ENCODE measurements around the gene ZNF638. TPM values are rescaled to one million over a fixed set of nuclear protein-coding genes. Genes with fewer than 3 reads are reported as not detected.

Gene ZNF638
- polyA plus RNA-seq, 4 donors: 51.1 to 130 (median 80.4) TPM

DNA sequence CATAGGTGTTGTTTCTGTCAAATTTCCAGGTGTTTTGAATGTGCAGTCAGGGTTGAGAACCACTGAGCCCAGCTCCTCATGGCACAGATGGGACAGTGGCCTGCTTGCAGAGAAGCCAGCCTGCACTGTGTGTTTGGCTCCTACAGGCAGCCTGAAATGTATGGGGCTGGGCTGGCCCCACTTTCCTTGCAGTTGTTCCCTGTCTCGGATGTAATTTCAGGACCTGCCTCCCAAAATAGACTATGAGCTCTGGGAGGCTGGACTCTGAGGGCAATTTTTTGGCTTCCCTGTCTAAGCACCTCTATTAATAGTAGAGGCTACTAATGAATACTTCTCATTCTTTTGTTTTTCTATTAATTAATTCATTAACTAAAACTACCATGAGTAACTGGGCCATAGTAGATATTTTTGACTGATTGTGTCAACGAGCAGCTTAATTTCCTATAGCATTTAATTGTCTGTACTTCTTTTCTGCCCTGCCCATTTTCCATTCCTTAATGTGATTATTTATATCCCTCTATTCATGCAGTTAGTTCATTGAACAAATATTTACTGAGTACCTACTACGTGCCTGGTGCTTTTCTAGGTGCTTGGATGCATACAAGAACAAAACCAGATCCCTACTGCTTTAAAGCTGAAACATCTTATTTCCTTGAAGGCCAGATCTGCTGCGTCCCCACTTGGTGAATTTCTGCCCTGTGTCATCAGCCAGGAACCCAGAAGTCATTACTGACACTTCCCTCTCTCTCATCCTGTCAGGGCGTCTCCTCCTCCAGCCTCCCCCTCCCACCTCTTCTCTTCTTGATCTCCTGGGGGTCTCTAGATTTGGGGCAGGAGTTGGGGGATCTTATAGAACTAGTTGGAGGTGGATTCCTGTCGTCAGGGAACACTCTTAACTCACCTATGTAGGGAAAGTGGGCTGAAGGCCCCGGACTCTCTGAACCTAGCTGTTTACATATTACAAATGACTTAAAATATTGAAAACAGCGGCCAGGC is 138.1 kb downstream of the ZNF638 start:
- Histone ChIP-seq H3K36me3 (ENCODE audit: control insufficient read depth in 3 of 3, insufficient read depth in 2 of 3, low read depth in 1 of 3, low read length in 3 of 3) (no peaks in the 10 kb centered on the region), H3K27me3 (ENCODE audit: control insufficient read depth in 3 of 3, insufficient read depth in 3 of 3, low read length in 3 of 3) (peaks cover 5 to 57% (median 6%) of the 10 kb centered on the region in 3 donors), H3K4me3 (ENCODE audit: low read depth in 1 of 3, low read length in 3 of 3) (no peak overlapping the region), H3K9me3 (ENCODE audit: control insufficient read depth in 2 of 2, insufficient read depth in 1 of 2, low read depth in 1 of 2, low read length in 1 of 2) (no peaks in the 10 kb centered on the region), H3K27ac (ENCODE audit: low read depth in 1 of 3, low read length in 2 of 3) (no peak overlapping the region), H3K4me1 (ENCODE audit: control insufficient read depth in 3 of 3, insufficient read depth in 2 of 3, low read depth in 1 of 3, low read length in 2 of 3) (no peaks in the 10 kb centered on the region)
- no peak for DNase-seq
- 62 to 71% (median 68%) methylated on average over 8 of the region's 8 CpGs for WGBS, 3 donors
- no peak for FAIRE-seq

DNA sequence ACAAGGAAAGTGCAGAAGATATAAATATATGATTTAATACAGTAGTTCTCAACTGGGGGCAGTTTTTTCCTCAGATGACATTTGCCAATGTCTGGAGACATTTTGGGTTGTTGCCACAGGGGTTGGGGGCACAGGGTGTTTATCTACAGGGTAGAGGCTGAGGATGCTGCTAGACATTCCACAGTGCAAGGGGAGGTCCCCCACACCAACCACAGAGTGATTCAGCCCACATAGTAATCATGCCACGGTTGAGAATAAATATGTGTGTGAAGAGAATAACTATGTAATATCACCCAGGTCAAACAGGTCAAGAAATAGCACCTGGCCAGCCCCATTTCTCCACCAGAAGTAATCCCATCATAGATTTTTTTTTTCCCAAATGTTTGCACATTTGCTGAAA is 139.7 kb downstream of the ZNF638 start:
- no peak overlapping the region for H3K27ac ChIP-seq (ENCODE audit: low read depth in 1 of 3, low read length in 2 of 3)
- H3K27me3 ChIP-seq (ENCODE audit: control insufficient read depth in 3 of 3, insufficient read depth in 3 of 3, low read length in 3 of 3): peaks cover 0 to 41% (median 2%) of the 10 kb centered on the region in 3 donors
- H3K36me3 ChIP-seq (ENCODE audit: control insufficient read depth in 3 of 3, insufficient read depth in 2 of 3, low read depth in 1 of 3, low read length in 3 of 3): no peaks in the 10 kb centered on the region
- no peaks in the 10 kb centered on the region for H3K4me1 ChIP-seq (ENCODE audit: control insufficient read depth in 3 of 3, insufficient read depth in 2 of 3, low read depth in 1 of 3, low read length in 2 of 3)
- DNase-seq (no peak), FAIRE-seq (no peak)
- WGBS, 3 donors: 43 to 57% (median 54%) methylated on average over 1 of the region's 1 CpG
- H3K4me3 ChIP-seq (ENCODE audit: low read depth in 1 of 3, low read length in 3 of 3): no peak overlapping the region
- H3K9me3 ChIP-seq (ENCODE audit: control insufficient read depth in 2 of 2, insufficient read depth in 1 of 2, low read depth in 1 of 2, low read length in 1 of 2): no peaks in the 10 kb centered on the region

- H3K9me3 ChIP-seq (ENCODE audit: control insufficient read depth in 2 of 2, insufficient read depth in 1 of 2, low read depth in 1 of 2, low read length in 1 of 2): no peaks in the 10 kb centered on the region
- no peak overlapping the region for H3K27ac ChIP-seq (ENCODE audit: low read depth in 1 of 3, low read length in 2 of 3)
- no peaks in the 10 kb centered on the region for H3K4me1 ChIP-seq (ENCODE audit: control insufficient read depth in 3 of 3, insufficient read depth in 2 of 3, low read depth in 1 of 3, low read length in 2 of 3)
- 35 to 58% (median 58%) methylated on average over 2 of the region's 2 CpGs for WGBS, 3 donors
- peaks cover 0 to 36% (median 0%) of the 10 kb centered on the region in 3 donors for H3K27me3 ChIP-seq (ENCODE audit: control insufficient read depth in 3 of 3, insufficient read depth in 3 of 3, low read length in 3 of 3)
- no peaks in the 10 kb centered on the region for H3K36me3 ChIP-seq (ENCODE audit: control insufficient read depth in 3 of 3, insufficient read depth in 2 of 3, low read depth in 1 of 3, low read length in 3 of 3)
- no peak overlapping the region for H3K4me3 ChIP-seq (ENCODE audit: low read depth in 1 of 3, low read length in 3 of 3)
- DNase-seq: no peak
- FAIRE-seq: no peak
Observed at GRCh38 chr2:71472019-71472418, 140.4 kb downstream of the ZNF638 start.

DNA sequence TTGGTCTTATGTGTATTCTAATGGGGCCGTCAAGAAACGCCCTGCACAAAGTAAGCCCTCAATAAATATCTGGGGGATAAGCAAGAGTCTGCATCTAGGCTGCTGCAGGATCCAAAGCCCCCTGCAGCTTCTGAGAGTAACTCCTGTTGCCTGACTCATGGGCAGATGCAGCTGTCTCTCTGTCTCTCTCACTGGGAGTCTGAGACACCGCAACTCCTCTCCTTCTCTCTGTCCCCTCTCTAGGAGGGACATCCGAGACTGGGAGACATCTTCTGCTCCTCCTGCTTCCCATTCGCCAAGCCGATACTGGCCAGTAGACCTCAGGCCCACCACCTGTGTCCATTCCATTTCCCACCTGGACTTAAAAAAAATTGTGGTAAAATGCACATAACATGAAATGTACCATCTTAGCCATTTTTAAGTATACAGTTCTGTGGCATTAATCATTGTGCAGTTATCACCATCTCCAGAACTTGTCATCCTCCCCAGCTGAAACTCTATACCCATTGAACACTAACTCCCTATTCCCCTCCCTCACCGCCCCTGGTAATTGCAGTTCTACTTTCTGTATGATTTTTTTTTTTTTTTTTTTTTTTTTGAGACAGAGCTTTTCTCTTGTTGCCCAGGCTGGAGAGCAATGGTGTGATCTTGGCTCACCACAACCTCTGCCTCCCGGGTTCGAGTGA is 141.9 kb downstream of the ZNF638 start:
- Histone ChIP-seq H3K9me3 (ENCODE audit: control insufficient read depth in 2 of 2, insufficient read depth in 1 of 2, low read depth in 1 of 2, low read length in 1 of 2) (no peaks in the 10 kb centered on the region), H3K4me3 (ENCODE audit: low read depth in 1 of 3, low read length in 3 of 3) (no peak overlapping the region), H3K4me1 (ENCODE audit: control insufficient read depth in 3 of 3, insufficient read depth in 2 of 3, low read depth in 1 of 3, low read length in 2 of 3) (no peaks in the 10 kb centered on the region), H3K27me3 (ENCODE audit: control insufficient read depth in 3 of 3, insufficient read depth in 3 of 3, low read length in 3 of 3) (peaks cover 0 to 21% (median 0%) of the 10 kb centered on the region in 3 donors), H3K27ac (ENCODE audit: low read depth in 1 of 3, low read length in 2 of 3) (no peak overlapping the region), H3K36me3 (ENCODE audit: control insufficient read depth in 3 of 3, insufficient read depth in 2 of 3, low read depth in 1 of 3, low read length in 3 of 3) (no peaks in the 10 kb centered on the region)
- FAIRE-seq: no peak
- no peak for DNase-seq
- 88 to 92% (median 89%) methylated on average over 9 of the region's 9 CpGs for WGBS, 3 donors

DNA sequence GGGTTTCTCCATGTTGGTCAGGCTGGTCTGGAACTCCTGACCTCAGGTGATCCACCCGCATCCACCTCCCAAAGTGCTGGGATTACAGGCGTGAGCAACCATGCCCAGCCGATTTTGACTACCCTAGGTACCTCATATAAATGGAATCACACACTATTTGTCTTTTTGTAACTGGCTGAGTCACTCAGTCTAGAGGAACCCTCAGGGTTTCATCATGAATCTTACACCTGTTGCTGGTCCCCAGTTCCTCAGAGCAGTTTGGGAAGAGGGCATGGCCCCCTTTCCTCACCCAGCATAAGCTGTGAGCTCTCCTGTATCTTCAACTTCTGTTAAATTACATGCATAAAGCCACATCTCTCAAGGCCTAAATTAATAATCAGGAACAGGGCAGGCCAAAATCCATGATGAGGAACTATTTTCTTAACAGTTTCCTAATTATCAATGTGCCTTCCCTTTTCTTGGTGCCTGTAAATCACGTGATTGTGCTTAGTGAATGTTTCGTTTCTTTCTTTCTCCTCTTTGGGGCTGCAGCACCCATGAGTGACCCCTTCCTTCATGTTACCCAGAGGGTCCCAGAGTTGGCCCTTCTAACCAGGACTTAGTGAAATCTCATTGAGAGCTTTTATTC is 142.6 kb downstream of the ZNF638 start:
- 85 to 89% (median 85%) methylated on average over 5 of the region's 5 CpGs for WGBS, 3 donors
- Histone ChIP-seq H3K4me3 (ENCODE audit: low read depth in 1 of 3, low read length in 3 of 3) (no peak overlapping the region), H3K9me3 (ENCODE audit: control insufficient read depth in 2 of 2, insufficient read depth in 1 of 2, low read depth in 1 of 2, low read length in 1 of 2) (no peaks in the 10 kb centered on the region), H3K27me3 (ENCODE audit: control insufficient read depth in 3 of 3, insufficient read depth in 3 of 3, low read length in 3 of 3) (peaks cover 0 to 14% (median 0%) of the 10 kb centered on the region in 3 donors), H3K27ac (ENCODE audit: low read depth in 1 of 3, low read length in 2 of 3) (peak overlapping the region in 1 of 3 donors; percentile 26), H3K36me3 (ENCODE audit: control insufficient read depth in 3 of 3, insufficient read depth in 2 of 3, low read depth in 1 of 3, low read length in 3 of 3) (no peaks in the 10 kb centered on the region), H3K4me1 (ENCODE audit: control insufficient read depth in 3 of 3, insufficient read depth in 2 of 3, low read depth in 1 of 3, low read length in 2 of 3) (no peaks in the 10 kb centered on the region)
- DNase-seq: no peak
- FAIRE-seq: no peak

- FAIRE-seq: no peak
Observed at GRCh38 chr2:71474744-71475397, 143.3 kb downstream of the ZNF638 start.

DNA sequence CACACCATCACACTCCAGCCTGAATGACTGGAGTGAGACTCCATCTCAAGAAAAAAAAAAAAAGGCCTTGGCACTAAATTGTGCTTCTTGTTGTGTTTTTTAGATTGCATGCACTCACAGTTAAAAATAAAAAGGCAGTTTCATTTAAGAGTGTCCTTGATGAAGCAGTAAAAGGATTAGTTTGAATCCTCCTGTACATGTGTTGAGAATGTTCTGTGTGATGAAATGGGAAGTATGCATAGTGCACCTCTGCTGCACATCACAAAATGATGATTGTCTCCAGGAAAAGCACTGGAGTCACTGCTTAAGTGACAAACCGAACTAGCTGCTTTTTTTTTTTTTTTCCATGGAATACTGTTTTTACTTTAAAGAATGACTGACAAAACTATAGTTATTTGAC is 144.9 kb downstream of the ZNF638 start:
- FAIRE-seq: no peak

More at GRCh38 chr2:71474744-71475397, 143.3 kb downstream of the ZNF638 start:
- Histone ChIP-seq H3K27me3 (ENCODE audit: control insufficient read depth in 3 of 3, insufficient read depth in 3 of 3, low read length in 3 of 3) (peaks cover 0 to 10% (median 0%) of the 10 kb centered on the region in 3 donors), H3K27ac (ENCODE audit: low read depth in 1 of 3, low read length in 2 of 3) (peak overlapping the region in 1 of 3 donors; percentile 41), H3K36me3 (ENCODE audit: control insufficient read depth in 3 of 3, insufficient read depth in 2 of 3, low read depth in 1 of 3, low read length in 3 of 3) (no peaks in the 10 kb centered on the region), H3K9me3 (ENCODE audit: control insufficient read depth in 2 of 2, insufficient read depth in 1 of 2, low read depth in 1 of 2, low read length in 1 of 2) (no peaks in the 10 kb centered on the region), H3K4me3 (ENCODE audit: low read depth in 1 of 3, low read length in 3 of 3) (no peak overlapping the region), H3K4me1 (ENCODE audit: control insufficient read depth in 3 of 3, insufficient read depth in 2 of 3, low read depth in 1 of 3, low read length in 2 of 3) (no peaks in the 10 kb centered on the region)
- no peak for DNase-seq
- 79 to 90% (median 90%) methylated on average over 10 of the region's 10 CpGs for WGBS, 3 donors

DNA sequence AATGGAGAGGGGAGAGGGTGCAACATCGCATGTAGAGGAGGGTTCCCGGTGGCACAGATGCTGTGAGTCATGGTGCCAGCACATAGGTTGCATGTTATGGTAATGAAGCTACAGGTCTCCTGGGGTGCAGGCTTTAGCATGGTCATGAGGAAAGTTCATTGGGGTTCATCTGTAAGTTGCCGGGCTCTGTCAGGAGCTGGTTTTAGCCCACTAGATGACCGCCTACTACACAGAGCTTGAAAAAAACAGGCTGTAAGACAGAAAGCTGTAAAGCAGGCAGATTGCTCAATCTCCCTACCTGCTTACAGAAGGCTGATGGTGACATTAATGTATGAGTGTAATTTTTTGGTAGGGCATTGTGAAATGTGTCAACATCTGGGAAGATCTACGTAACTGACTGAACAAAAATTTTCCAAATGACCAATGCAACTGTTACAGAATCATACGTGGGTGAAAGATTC is 145.7 kb downstream of the ZNF638 start:
- Histone ChIP-seq H3K9me3 (ENCODE audit: control insufficient read depth in 2 of 2, insufficient read depth in 1 of 2, low read depth in 1 of 2, low read length in 1 of 2) (no peaks in the 10 kb centered on the region), H3K36me3 (ENCODE audit: control insufficient read depth in 3 of 3, insufficient read depth in 2 of 3, low read depth in 1 of 3, low read length in 3 of 3) (no peaks in the 10 kb centered on the region), H3K27me3 (ENCODE audit: control insufficient read depth in 3 of 3, insufficient read depth in 3 of 3, low read length in 3 of 3) (peaks cover 0 to 3% (median 0%) of the 10 kb centered on the region in 3 donors), H3K4me3 (ENCODE audit: low read depth in 1 of 3, low read length in 3 of 3) (no peak overlapping the region), H3K27ac (ENCODE audit: low read depth in 1 of 3, low read length in 2 of 3) (no peak overlapping the region), H3K4me1 (ENCODE audit: control insufficient read depth in 3 of 3, insufficient read depth in 2 of 3, low read depth in 1 of 3, low read length in 2 of 3) (no peaks in the 10 kb centered on the region)
- no peak for DNase-seq
- FAIRE-seq: no peak
- WGBS, 3 donors: 68 to 84% (median 76%) methylated on average over 6 of the region's 6 CpGs

More for the DNA sequence above, 144.9 kb downstream of the ZNF638 start:
- H3K9me3 ChIP-seq (ENCODE audit: control insufficient read depth in 2 of 2, insufficient read depth in 1 of 2, low read depth in 1 of 2, low read length in 1 of 2): no peaks in the 10 kb centered on the region
- no peak overlapping the region for H3K4me3 ChIP-seq (ENCODE audit: low read depth in 1 of 3, low read length in 3 of 3)
- H3K4me1 ChIP-seq (ENCODE audit: control insufficient read depth in 3 of 3, insufficient read depth in 2 of 3, low read depth in 1 of 3, low read length in 2 of 3): no peaks in the 10 kb centered on the region
- H3K27me3 ChIP-seq (ENCODE audit: control insufficient read depth in 3 of 3, insufficient read depth in 3 of 3, low read length in 3 of 3): peaks cover 0 to 4% (median 0%) of the 10 kb centered on the region in 3 donors
- 49 to 52% (median 52%) methylated on average over 1 of the region's 1 CpG for WGBS, 3 donors
- no peaks in the 10 kb centered on the region for H3K36me3 ChIP-seq (ENCODE audit: control insufficient read depth in 3 of 3, insufficient read depth in 2 of 3, low read depth in 1 of 3, low read length in 3 of 3)
- no peak for DNase-seq
- no peak overlapping the region for H3K27ac ChIP-seq (ENCODE audit: low read depth in 1 of 3, low read length in 2 of 3)

Data from small intestine (tissue), 7 donors.